NCI-H345 treated with DMSO at 0.1 percent for 48 hours (cell line): Measurements from ENCODE around the gene BTNL8.

Experiments used
- DNase-seq: peaks from one replicate; lab custom pipeline; 2025; ENCODE audit not compliant: unreplicated experiment; lab: John Stamatoyannopoulos, UW

The BTNL8 gene

GRCh38 chr5:180960209-180960608 is 61.2 kb downstream of the BTNL8 start:
- DNase-seq = no peak

DNA sequence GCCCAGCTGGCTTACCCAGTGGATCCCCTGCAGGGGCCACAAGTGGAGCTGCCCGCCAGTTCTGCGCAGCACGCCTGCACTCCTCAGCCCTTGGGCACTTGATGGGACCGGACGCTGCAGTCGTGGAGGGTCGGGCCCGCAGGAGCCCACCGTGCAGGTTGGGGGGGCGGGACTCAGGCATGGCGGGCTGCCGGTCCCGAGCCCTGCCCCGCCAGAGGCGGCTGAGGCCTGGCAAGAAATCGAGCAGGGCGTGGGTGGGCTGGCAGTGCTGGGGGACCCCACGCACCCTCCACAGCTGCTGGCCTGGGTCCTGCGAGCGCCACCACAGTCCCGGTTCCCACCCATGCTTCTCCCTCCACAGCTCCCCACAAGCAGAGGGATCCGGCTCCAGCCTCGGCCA is 70.4 kb downstream of the BTNL8 start:
- no peak for DNase-seq

- DNase-seq = no peak
Measured at GRCh38 chr5:180970336-180970735, 71.4 kb downstream of the BTNL8 start.

DNA sequence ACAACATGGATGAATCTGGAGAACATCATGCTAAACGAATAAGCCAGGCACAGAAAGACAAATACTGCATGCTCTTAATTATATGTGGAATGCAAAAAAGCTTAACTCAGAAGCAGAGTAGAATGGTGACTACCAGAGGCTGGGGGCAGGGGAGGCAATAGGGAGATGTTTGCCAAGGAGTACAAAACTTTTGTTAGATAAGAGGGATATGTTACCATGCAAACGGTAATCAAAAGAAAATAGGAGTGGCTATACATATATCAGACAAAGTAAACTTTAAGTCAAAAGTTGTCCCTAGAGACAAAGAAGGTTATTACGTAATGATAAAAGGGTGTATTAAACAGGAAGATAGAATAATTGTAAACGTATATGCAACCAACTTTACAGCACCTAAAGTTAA is 71.9 kb downstream of the BTNL8 start:
- DNase-seq = no peak

GRCh38 chr5:180974612-180975315 is 75.8 kb downstream of the BTNL8 start:
- no peak for DNase-seq

GRCh38 chr5:180975338-180975737 is 76.4 kb downstream of the BTNL8 start:
- no peak for DNase-seq

DNA sequence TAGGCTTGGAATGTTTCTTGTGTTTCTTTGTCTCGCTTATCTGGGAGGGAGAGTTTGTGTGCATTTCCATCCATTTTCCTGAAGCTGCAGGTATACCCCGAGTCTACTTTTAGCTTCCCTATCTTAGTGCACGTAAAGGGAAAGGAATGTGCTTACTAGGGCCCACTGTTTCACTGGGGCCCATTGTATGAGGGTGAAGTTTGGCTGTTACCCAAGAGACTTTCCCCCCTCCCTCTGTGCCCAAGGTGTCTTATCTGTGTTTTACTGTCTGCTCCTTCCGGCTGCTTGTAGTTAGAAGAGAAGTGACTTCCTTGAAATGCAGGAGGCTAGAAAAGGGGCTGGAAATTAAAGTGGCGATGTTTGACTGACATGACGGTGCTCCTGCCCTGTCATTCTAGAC is 77.6 kb downstream of the BTNL8 start:
- no peak for DNase-seq

GRCh38 chr5:180977852-180978251 is 78.9 kb downstream of the BTNL8 start:
- DNase-seq = no peak

DNA sequence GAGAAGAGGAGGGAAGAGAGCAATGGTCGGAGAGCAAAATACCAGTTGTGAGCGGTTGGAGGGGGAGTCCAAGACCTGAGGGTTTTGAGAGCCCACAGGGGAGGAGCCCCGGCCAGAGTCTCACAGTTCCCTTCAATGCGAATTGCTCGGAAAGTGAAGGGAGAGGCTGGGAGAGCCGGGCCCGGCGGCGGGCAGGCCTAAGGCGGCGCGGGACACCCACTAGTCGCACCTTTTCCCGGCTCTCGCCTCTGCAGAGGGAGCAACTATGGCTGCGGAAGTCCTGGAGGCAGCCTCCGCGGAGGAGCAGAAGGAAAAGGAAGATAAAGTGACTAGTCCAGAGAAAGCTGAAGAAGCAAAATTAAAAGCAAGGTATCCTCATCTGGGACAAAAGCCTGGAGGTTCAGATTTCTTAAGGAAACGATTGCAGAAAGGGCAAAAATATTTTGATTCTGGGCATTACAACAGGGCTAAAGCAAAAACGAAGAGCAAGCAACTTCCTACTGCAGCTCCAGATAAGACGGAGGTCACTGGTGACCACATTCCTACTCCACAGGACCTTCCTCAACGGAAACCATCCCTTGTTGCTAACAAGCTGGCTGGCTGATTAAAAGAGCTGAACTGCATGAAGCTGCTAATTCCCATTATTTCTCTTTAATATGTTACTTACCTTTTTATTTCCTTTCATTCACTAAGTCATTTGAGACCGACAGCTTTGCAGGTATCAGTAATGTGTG is 83.2 kb downstream of the BTNL8 start:
- no peak for DNase-seq

- DNase-seq = no peak
Measured at GRCh38 chr5:180988016-180988415, 89.1 kb downstream of the BTNL8 start.

DNA sequence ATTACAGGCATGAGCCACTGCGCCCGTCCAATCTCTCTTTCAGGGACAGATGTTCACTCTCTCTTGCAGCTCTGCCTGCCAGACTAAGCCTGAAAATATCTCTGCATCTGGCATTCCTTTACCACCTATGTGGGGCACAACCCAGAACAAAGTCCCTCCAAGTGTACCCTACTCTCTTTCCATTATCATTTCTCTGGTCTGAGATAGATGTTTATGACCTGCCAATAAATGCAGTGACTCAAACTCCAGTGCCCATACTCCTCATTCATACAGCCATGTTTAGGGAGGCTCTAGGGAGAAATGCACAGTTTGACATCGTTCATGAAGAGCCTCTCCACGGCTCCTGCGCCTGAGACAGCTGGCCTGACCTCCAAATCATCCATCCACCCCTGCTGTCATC is 89.6 kb downstream of the BTNL8 start, which contains the start of gene BTNL3:
TSS of gene BTNL3 (plus strand) at position 255 of the 400 bp plus-strand sequence. CDS start 183 bp downstream, outside the sequence.
- DNase-seq = peak; percentile 35

DNA sequence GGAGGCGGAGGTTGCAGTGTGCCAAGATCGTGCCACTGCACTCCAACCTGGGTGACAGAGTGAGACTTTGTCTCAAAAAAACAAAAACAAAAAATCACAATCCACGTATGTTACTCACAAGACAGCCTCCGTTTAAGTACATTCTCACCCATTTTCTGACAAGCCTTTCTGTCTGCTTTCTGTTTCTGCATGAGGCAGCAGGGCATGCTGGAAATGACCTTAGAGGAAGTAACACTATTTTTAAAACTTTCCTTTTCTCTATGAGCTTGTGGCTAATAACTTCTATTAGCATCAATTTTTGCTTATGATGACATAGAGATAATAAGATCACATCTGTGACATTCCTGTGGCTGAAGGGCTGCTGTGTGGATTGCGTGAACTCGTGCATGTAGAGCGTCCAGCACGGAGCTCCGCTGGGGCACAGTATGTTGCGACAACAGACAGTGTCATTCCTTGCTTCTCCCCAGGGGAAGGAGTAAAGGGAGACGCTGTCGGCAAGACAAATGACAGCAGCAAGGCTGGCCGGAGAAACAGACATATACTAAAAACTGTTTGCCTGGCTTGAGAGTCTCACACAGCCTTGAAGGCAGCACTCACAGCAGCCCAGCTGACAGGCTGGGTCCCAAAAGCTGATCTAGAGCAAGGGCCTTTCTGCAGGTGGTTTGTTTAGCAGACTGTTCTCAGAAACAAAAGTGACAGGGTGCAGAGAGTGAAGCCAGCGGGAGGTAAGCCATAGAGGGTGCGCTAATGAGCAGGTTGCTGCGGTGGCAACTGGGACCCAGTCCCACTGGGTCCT is 91.3 kb downstream of the BTNL8 start:
- no peak for DNase-seq

DNA sequence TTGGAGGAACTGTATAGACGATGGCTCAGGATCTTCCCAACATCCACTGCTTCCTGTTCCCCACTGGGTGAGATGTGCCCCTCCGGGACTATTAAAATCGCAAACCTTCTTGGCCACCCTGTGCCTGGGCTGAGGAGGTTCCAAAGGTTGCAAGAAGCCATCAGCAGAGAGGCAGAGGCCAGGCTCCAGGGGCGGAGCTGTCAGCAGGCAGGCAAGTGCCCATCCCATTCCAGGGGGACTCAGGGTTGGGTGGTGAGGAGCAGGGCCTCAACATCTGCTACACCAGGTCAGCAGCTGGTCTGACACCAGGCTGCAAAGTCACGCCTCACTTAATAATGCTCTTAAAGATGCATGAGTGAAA is 91.9 kb downstream of the BTNL8 start:
- DNase-seq = no peak
